NCI-H1048 (cell line): ENCODE data around the gene STPG2.
"Not testable (repeated sequence)": the region's sequence is repeated elsewhere in the genome, so short reads cannot be mapped to it uniquely, and the experiment has no call there.

Source experiments
- DNase-seq: peaks from one replicate; lab custom pipeline; 2025; lab: John Stamatoyannopoulos, UW

Gene STPG2

GRCh38 chr4:97639961-97640360, 503.3 kb downstream of the STPG2 start:
- DNase-seq: no peak

DNA sequence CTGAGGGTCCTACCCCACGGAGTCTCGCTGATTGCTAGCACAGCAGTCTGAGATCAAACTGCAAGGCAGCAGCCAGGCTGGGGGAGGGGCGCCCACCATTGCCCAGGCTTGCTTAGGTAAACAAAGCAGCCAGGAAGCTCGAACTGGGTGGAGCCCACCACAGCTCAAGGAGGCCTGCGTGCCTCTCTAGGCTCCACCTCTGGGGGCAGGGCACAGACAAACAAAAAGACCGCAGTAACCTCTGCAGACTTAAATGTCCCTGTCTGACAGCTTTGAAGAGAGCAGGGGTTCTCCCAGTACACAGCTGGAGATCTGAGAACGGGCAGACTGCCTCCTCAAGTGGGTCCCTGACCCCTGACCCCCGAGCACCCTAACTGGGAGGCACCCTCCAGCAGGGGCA, 509.4 kb downstream of the STPG2 start:
- DNase-seq: not testable (repeated sequence)

- DNase-seq: no peak
Measured at GRCh38 chr4:97627750-97628149, 515.5 kb downstream of the STPG2 start.

GRCh38 chr4:97624204-97624603, 519.1 kb downstream of the STPG2 start:
- no peak for DNase-seq

GRCh38 chr4:97605932-97606331, 537.3 kb downstream of the STPG2 start:
- no peak for DNase-seq

GRCh38 chr4:97593248-97593647, 550.0 kb downstream of the STPG2 start:
- no peak for DNase-seq

- DNase-seq: no peak
Measured at GRCh38 chr4:97590266-97590665, 553.0 kb downstream of the STPG2 start.

GRCh38 chr4:97589481-97590196, 553.6 kb downstream of the STPG2 start:
- no peak for DNase-seq

DNA sequence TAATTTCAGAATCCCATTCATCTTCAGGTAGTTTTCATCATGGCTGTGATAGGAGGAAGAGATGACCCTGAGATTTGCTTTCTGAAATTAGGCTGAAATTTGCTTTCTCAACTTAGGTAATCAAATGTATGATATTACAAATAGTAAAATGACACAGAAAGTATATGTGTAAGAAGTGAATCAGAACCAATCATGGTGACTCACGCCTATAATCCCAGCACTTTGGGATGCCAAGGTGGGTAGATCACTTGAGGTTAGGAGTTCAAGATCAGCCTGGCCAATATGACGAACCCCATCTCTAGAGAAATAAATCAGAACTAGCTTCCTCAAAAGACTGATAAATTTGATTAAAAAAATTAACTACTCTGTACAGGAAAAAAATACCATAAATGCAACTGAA, 555.4 kb downstream of the STPG2 start:
- DNase-seq: no peak

DNA sequence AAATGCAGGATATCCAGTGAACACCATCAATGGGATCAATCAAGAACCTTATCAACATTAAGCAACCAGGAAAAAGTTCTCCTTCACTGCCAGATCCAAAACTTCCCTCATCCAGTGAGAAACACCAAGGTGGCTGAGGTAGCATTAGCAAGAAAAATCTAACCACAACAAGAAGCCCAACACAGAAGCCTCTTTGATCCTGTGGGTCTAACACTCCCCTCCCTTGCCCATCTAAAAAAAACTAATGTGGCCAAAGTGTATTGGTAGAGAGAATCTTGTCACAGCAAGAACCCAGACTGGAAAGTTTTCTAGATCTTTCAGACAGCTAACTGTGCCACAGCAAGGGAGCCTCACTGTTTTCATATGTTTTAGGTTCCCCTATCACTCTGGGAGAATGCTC, 558.0 kb downstream of the STPG2 start:
- DNase-seq: no peak

GRCh38 chr4:97582890-97583289, 560.4 kb downstream of the STPG2 start:
- DNase-seq: no peak

- no peak for DNase-seq
Measured at GRCh38 chr4:97577004-97577403, 566.3 kb downstream of the STPG2 start.

DNA sequence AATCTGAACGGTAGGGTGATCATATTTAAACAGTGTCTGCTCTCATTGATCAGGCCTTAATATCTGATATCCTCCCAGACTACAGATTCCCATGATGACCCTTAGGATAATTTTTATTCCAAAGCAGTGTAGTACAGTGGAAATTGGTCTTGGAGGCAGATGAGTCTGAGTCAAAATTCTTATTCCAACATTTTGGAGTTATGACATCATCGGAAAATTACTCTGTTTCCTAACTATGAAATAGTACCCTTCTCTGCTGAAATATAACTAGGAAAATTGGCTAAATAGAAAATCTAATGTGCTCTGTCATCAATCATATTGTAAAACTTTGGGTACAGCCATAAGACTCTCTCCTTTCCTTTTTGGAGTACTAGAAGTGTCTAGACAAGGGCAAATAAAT, 583.3 kb downstream of the STPG2 start:
- no peak for DNase-seq

DNA sequence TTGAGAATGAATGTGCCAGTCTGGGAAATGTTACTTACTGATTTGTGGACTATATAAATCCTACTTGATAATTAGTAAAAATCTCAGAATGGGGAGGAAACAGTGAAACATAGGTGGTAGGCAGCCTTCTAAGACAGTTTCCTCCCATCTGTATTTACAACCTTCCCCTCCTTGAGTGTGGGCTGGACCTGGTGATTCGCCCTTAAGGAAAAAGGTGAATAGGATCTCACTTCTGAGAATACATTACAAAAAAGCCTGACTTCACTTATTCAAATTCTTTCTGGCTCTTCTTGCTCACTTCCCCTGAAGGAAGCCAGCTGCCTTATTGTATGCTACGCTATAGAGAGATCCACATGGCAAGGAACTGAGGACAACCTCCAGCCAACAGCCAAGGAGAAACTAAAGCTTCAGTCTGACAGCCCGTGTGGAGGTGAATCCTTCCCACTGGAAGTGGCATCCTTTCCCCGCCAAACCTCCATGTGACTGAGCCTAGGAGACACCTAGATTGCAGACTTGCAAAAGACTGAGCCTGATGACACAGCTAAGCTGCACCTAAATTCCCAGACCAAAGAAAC, 585.0 kb downstream of the STPG2 start:
- DNase-seq: no peak

DNA sequence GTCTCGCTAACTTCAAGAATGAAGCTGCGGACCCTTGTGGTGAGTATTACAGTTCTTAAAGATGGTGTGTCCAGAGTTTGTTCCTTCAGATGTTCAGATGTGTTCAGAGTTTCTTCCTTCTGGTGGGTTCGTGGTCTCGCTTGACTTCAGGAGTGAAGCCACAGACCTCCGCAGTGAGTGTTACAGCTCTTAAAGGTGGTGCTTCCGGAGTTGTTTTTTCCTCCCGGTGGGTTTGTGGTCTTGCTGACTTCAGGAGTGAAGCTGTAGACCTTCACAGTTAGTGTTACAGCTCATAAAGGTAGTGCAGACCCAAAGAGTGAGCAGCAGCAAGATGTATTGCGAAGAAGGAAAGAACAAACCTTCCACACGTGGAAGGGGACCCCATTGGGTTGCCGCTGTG, 592.6 kb downstream of the STPG2 start:
- not testable (repeated sequence) for DNase-seq

DNA sequence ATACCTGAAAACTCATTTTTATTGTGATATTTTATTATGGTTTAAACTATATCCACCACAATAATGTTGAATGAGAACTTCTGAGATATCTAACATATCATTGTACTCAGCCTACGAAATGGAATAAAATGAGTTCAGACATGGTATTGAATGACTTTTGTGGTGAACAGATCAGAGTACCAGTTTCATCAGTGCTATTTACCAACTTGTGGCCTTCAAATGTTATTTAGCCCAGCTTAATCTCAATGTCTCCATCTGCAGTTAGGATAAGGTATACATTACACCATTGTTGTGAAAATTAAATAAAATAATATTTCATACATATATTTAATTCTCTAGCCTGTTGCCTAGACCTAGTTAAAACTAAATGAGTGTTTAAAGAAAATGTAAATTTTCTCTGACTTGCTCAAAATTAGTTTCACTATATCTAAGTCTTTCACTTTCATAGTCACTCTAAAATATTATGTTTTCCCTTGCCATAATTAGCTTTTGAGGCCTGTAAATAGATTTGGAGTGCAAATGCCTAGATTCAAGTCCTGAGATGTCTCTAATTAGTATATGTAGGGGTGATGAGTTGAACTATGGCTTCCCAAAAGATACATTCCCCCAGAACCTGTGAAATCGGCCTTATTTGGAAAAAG, 594.2 kb downstream of the STPG2 start:
- DNase-seq: no peak

DNA sequence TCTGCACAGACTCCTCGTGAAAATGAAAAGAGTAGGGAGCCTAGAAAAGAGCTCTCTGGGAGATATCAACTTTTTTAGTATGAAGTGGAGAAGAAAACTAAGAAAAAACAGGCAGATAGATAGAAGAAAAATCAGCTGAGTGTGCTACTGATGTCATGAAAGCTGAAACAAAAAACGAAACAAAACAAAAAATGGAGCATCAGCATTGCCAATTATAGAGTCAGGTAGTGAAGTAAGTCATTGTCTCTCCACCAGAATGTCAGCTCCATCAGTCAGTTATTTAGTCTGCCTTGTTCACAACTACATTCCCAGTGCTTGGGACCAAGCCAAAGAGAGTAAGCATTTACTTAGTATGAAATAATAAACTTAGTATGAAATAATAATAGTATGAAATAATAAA, 595.1 kb downstream of the STPG2 start:
- no peak for DNase-seq

GRCh38 chr4:97531351-97531750, 611.9 kb downstream of the STPG2 start:
- no peak for DNase-seq

DNA sequence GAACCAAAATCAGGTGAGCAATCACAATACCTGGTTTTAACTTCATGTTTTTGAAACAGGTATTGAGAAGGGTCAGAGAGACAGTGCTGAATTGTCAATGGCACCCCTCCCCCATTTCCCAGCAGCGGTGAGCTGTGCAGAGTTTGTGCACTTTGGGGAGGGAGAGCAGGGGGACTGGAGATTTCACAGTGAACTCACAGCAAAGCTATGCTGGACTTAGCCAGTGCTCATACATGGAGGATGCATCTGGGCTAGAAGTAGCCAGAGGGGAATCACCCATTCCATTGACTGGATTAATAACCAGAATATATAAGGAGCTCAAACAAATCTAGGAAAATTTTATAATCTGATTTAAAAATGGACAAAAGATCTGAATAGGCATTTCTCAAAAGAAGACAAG, 612.6 kb downstream of the STPG2 start:
- DNase-seq: no peak

DNA sequence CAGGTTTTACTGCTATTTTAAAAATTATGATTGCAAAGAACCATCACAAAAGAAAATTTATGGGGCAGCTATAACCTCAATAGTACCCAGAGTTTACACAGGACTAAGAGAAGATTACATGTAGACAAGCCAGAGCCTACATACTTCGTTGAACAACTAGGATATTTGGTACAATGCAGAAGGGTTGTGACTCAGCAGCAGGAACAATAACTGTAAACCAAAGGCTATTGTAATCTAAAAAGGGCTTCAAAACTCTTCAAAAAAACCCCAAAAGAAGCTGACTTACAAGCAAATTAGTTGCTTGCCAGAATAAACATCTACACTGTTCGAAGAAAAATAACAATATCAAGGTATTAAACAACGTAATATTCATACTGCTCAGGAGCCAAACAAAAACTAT, 618.0 kb downstream of the STPG2 start:
- no peak for DNase-seq

DNA sequence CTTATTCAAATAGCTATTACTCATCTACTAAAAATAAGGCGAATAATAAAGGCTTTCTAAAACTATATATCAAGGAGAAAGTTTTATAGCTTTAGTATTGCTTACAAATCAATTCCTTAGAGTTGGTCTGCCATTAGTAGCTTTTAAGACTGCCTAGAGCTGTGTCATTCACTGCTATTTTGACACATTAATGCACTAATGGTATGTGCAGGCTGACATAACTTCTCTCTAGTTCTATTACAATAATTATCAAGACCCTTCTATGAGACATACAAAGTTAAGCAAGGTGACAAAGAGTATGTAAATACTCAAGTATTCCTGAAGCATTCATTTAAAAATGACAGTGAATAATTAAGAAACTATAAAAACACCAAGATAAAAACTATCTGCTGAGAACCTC, 625.3 kb downstream of the STPG2 start:
- DNase-seq: no peak

GRCh38 chr4:97513917-97514316, 629.4 kb downstream of the STPG2 start:
- DNase-seq: no peak
